Measurements from ENCODE around the gene PTDSS2. TPM values are rescaled to one million over a fixed set of nuclear protein-coding genes. Genes with fewer than 3 reads are reported as not detected.

Gene PTDSS2
- total RNA-seq, 4 donors from 2014 or later, result 21.0 to 42.7 (median 31.7) TPM

DNA sequence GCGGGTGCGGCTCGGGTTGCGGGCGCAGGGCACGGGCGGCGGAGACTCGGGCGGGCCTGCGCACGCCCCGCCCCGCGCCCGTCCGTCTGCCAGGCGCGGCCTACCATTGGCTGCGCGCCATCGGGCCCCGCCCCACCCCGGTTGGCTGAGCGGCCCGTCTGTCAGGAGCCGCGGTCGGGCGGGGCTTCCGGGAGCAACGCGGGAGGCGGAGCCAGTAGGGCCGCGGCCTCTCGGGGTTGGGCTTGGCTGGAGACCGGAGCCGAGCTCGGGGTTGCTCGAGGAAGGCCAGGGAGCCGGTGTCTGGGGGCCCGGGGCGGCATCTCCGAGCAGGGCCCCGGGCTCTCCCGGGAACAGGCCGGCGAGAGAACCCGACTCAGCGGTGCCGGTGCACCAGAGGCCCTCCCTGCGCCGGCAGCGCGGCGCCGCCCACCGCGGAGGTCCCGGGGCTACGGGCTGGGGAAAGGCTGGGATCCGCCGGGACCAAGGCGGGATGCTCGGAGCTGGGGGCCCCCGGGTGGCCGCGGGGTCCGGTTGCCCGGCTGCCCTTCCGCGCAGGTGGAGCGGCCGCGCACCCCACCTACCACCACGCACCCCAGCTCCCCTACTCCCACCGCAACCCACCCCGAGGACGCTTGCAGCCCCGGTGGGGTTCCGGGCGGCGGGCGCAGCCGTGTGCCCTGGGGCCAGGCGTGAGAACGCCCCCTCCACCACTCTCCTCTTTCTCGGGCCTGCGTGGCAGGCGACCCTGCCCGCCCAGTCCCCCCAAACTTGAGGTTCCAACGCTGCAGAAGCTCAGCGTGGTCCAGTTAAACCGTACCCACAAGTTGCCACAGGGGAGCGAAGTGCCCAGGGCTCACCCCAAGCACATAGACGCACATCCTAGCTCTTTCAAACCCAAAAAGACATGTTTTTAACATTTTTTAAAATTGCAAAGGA lies 85.7 kb downstream of the PTDSS2 start, which contains the start of gene HRAS:
HRAS (minus strand) TSS at position 58 of the 936 bp plus-strand sequence.
- peak; percentile 97 for DNase-seq
- H3K36me3 ChIP-seq, result peaks cover 0 to 26% (median 0%) of the 10 kb centered on the region in 3 donors
- no peaks in the 10 kb centered on the region for H3K9me3 ChIP-seq
- H3K27ac ChIP-seq, result peak within 1 kb of the TSS; percentile 81 to 98 (median 86)
- peaks cover 0 to 33% (median 26%) of the 10 kb centered on the region in 4 donors for H3K4me1 ChIP-seq
- no peaks in the 10 kb centered on the region for H3K27me3 ChIP-seq
- TF ChIP-seq CTCF (IDR thresholded peaks at IDR 0.05), result peak in 1 of 6 experiments; percentile 2
- TF ChIP-seq POLR2A (IDR thresholded peaks at IDR 0.05), result peak; percentile 60 to 80
- peak within 1 kb of the TSS; percentile 56 to 93 (median 70) for H3K4me3 ChIP-seq

DNA sequence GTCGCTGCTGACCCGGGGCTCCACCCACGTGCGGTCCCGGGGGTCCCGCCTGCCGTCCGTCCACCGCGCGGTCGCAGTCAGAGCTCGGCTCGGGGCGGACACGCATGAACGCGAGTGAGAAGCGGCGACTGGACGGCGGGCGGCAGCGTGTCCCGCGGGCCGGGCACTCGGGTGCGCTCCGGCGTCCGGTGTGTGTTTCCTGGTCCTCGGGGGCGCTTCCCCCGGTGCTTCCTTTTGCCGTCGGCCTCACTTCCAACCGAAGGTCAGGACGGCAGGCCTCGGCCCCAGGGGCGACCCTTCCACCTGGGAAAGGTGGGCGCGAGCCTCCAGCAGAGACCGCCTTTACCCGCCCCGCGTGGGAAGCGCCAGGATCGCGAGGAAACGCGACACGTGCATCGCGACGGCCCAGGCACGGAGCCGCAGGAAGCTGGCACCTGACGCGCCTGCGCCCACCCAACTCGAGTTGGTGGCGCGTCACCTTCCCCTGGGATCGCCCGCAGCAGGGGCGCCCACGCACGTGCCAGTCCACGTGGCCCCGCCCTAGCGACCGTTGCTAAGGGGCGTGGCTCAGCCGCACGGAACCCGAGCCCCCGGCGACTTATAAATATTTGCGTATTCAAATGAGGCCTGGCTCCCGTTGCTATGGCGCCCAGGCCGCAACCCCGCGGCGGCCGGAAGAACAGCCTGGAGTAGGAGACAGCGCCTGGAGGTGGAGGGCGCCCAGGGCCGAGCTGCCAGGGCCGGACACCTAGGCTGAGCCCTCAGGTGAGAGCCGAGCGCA lies 87.0 kb downstream of the PTDSS2 start, which contains the start of gene LRRC56:
LRRC56 (plus strand) TSS at position 687 of the 781 bp plus-strand sequence. CDS start 3,158 bp downstream, outside the sequence.
- H3K4me3 ChIP-seq, result peak within 1 kb of the TSS; percentile 56 to 93 (median 70)
- H3K27ac ChIP-seq, result peak within 1 kb of the TSS; percentile 44 to 98 (median 86)
- H3K36me3 ChIP-seq, result peaks cover 0 to 16% (median 0%) of the 10 kb centered on the region in 3 donors
- peak in 1 of 6 experiments; percentile 5 for TF ChIP-seq CTCF (IDR thresholded peaks at IDR 0.05)
- peak in 1 of 2 donors; percentile 10 for TF ChIP-seq POLR2A (IDR thresholded peaks at IDR 0.05)
- peaks cover 0 to 33% (median 26%) of the 10 kb centered on the region in 4 donors for H3K4me1 ChIP-seq
- no peaks in the 10 kb centered on the region for H3K27me3 ChIP-seq
- no peaks in the 10 kb centered on the region for H3K9me3 ChIP-seq
- DNase-seq, result peak; percentile 90 to 98 (median 98)

GRCh38 chr11:537622-538430 lies 87.7 kb downstream of the PTDSS2 start:
- H3K27ac ChIP-seq, result peak overlapping the region in 3 of 4 donors; percentile 10 to 98 (median 85)
- H3K27me3 ChIP-seq, result no peaks in the 10 kb centered on the region
- TF ChIP-seq CTCF (IDR thresholded peaks at IDR 0.05), result no peak
- peak in 1 of 2 donors; percentile 2 for TF ChIP-seq POLR2A (IDR thresholded peaks at IDR 0.05)
- H3K9me3 ChIP-seq, result no peaks in the 10 kb centered on the region
- peaks cover 0 to 8% (median 0%) of the 10 kb centered on the region in 3 donors for H3K36me3 ChIP-seq
- peak overlapping the region; percentile 56 to 93 (median 70) for H3K4me3 ChIP-seq
- DNase-seq, result peak in 1 of 3 donors; percentile 45
- H3K4me1 ChIP-seq, result peaks cover 0 to 33% (median 26%) of the 10 kb centered on the region in 4 donors

GRCh38 chr11:538431-539051 lies 88.5 kb downstream of the PTDSS2 start:
- Histone ChIP-seq H3K27ac (no peak overlapping the region), H3K4me3 (no peak overlapping the region), H3K27me3 (no peaks in the 10 kb centered on the region), H3K4me1 (peaks cover 0 to 30% (median 26%) of the 10 kb centered on the region in 4 donors), H3K36me3 (peaks cover 0 to under 1% (median 0%) of the 10 kb centered on the region in 3 donors), H3K9me3 (no peaks in the 10 kb centered on the region)
- TF ChIP-seq POLR2A (IDR thresholded peaks at IDR 0.05) (no peak), CTCF (IDR thresholded peaks at IDR 0.05) (no peak)
- DNase-seq, result peak in 1 of 3 donors; percentile 41

All from Peyer's patch (tissue), 4 donors.